ENCODE data around the gene NPTX1. TPM values are rescaled to one million over a fixed set of nuclear protein-coding genes. Genes with fewer than 3 reads are reported as not detected.

Gene NPTX1
- total and polyA plus RNA-seq, 2 of the 13 experiments (the other 11 are each of a cell fraction or from before 2014, with no cell fraction given) = 0.01 TPM; not detected in 1

- TF ChIP-seq ZBTB7B (CRISPR knock-in tag; IDR thresholded peaks at IDR 0.05) (no peak), ZSCAN20 (CRISPR knock-in tag; IDR thresholded peaks at IDR 0.05; ENCODE audit: borderline replicate concordance) (peak; percentile 51), IRF2 (CRISPR knock-in tag; IDR thresholded peaks at IDR 0.05) (no peak; the same call in 1 of the 2 replicates), ZNF143 (CRISPR knock-in tag; IDR thresholded peaks at IDR 0.05) (peak; percentile 89), NCOA5 (CRISPR knock-in tag; IDR thresholded peaks at IDR 0.05) (no peak), HES4 (CRISPR knock-in tag; IDR thresholded peaks at IDR 0.05; ENCODE audit: borderline replicate concordance) (peak; percentile 94; the same call in 1 of the 2 replicates), RAD51 (IDR thresholded peaks at IDR 0.05; ENCODE audit: borderline replicate concordance) (no peak), TBP (CRISPR knock-in tag; IDR thresholded peaks at IDR 0.05) (no peak), AGO1 (IDR thresholded peaks at IDR 0.05; ENCODE audit: low read depth, low read length, poor library complexity, severe bottlenecking) (no peak), ZZZ3 (CRISPR knock-in tag; IDR thresholded peaks at IDR 0.05; ENCODE audit: borderline replicate concordance) (peak; percentile 98), ZNF530 (CRISPR knock-in tag; IDR thresholded peaks at IDR 0.05; ENCODE audit: low read depth) (no peak), ZC3H13 (CRISPR knock-in tag; IDR thresholded peaks at IDR 0.05) (peak; percentile 90), NFIC (IDR thresholded peaks at IDR 0.05; ENCODE audit: low read length) (no peak; the same call in 1 of the 2 replicates), U2AF2 (IDR thresholded peaks at IDR 0.05; ENCODE audit: low read depth, low read length) (no peak; the same call in 1 of the 2 replicates), ZNF883 (CRISPR knock-in tag; IDR thresholded peaks at IDR 0.05; ENCODE audit: not compliant biosample characterization) (peak; percentile 96), NR2F2 (IDR thresholded peaks at IDR 0.05; ENCODE audit: borderline replicate concordance, low read depth) (0 out of 2 replicates have a peak, but pooled peaks have one; percentile 5), ZNF580 (CRISPR knock-in tag; IDR thresholded peaks at IDR 0.05; ENCODE audit: borderline replicate concordance, low read depth) (peak; percentile 88; the same call in 1 of the 2 replicates), AKNA (CRISPR knock-in tag; IDR thresholded peaks at IDR 0.05; ENCODE audit: borderline replicate concordance) (no peak), ZNF550 (CRISPR knock-in tag; IDR thresholded peaks at IDR 0.05; ENCODE audit: borderline replicate concordance) (peak; percentile 25; the same call in 1 of the 2 replicates), POLR2AphosphoS5 (IDR thresholded peaks at IDR 0.05; ENCODE audit: low read depth, low read length) (peak; percentile 80), RXRB (CRISPR knock-in tag; IDR thresholded peaks at IDR 0.05; ENCODE audit: borderline replicate concordance) (no peak; the same call in 1 of the 2 replicates), CENPBD1 (CRISPR knock-in tag; IDR thresholded peaks at IDR 0.05; ENCODE audit: borderline replicate concordance, low read depth) (no peak; the same call in 1 of the 2 replicates), ZNF160 (CRISPR knock-in tag; IDR thresholded peaks at IDR 0.05) (peak; percentile 85), GTF3A (CRISPR knock-in tag; conservative IDR thresholded peaks at IDR 0.05) (no peak; the same call in 1 of the 2 replicates), ZNF253 (CRISPR knock-in tag; IDR thresholded peaks at IDR 0.05; ENCODE audit: borderline replicate concordance) (peak; percentile 83), ZSCAN9 (CRISPR knock-in tag; IDR thresholded peaks at IDR 0.05; ENCODE audit: borderline replicate concordance) (peak; percentile 70)
These were observed 21.7 kb downstream of the NPTX1 start (continued) for GRCh38 chr17:80454557-80455335.
